Sigmoid colon (tissue), 4 donors: ENCODE data around the gene PDE11A.

ENCODE experiments used
- CTCF ChIP-seq, 4 experiments: fragments of 450-650 bp in 3 of 4; fragments of 200-600 bp in 1 of 4; IDR thresholded peaks; one replicate each; pipeline ENCODE4 v1.5.1; 2016 to 2019; ENCODE audit warnings: antibody characterized with exemption in 4 of 4, mild to moderate bottlenecking in 3 of 4, moderate library complexity in 2 of 4
- POLR2AphosphoS5 ChIP-seq, 4 donors: sonication (generic); formaldehyde crosslinking; IDR thresholded peaks; one replicate each; pipeline ENCODE4 v1.6.1; 2017; ENCODE audit warnings: antibody characterized with exemption in 4 of 4

- TF ChIP-seq CTCF (IDR thresholded peaks at IDR 0.05) (no peak), POLR2AphosphoS5 (IDR thresholded peaks at IDR 0.05) (peak in 3 of 4 donors; percentile 28 to 68 (median 64))
These were observed 493.0 kb downstream of the PDE11A start for GRCh38 chr2:177579486-177580036.
